Skeletal muscle satellite cell (primary cell): ENCODE measurements around the gene INAFM2.

Experiments used
- H3K27me3 ChIP-seq: 2 replicates; pipeline ENCODE4 v1.7.0; 2013; ENCODE audit warnings: low read length; ENCODE audit not compliant: control insufficient read depth, insufficient read depth
- H3K36me3 ChIP-seq: 2 replicates; pipeline ENCODE4 v1.7.0; 2013; ENCODE audit warnings: mild to moderate bottlenecking, control low read depth, low read length; ENCODE audit not compliant: insufficient read depth
- H3K4me1 ChIP-seq: 2 replicates; pipeline ENCODE4 v1.7.0; 2013; ENCODE audit warnings: low read length; ENCODE audit not compliant: control insufficient read depth, insufficient read depth
- H3K4me2 ChIP-seq: 2 replicates; pipeline ENCODE4 v1.7.0; 2013; ENCODE audit warnings: mild to moderate bottlenecking, low read length
- H3K4me3 ChIP-seq: 2 replicates; pipeline ENCODE4 v1.7.0; 2013; ENCODE audit warnings: low read length
- H3K9ac ChIP-seq: 2 replicates; pipeline ENCODE4 v1.7.0; 2013; ENCODE audit warnings: mild to moderate bottlenecking, low read depth, low read length, moderate library complexity
- H3K9me3 ChIP-seq: replicated peaks from 2 replicates; pipeline ENCODE4 v1.7.0; 2013; ENCODE audit warnings: mild to moderate bottlenecking, control low read depth, low read length

INAFM2 gene

DNA sequence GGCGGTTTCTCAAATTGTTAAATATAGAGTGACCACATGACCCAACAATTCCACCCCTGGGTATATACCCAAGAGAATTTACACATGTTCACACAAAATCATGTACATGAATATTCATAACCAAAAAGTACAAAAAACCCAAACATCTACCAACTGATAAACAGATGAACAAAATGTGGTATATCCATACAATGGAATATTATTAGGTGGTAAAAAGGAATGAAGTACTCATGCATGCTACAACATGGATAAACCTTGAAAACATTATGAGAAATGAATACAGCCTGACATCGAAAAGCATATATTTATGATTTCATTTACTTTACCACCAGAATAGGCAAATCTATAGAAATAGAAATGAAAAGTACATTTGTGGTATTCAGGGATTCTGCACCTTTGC, 23.1 kb upstream of the INAFM2 start:
- H3K4me3 ChIP-seq = no peak overlapping the region
- no peak overlapping the region for H3K9ac ChIP-seq
- no peaks in the 10 kb centered on the region for H3K4me1 ChIP-seq
- peaks cover 7% of the 10 kb centered on the region for H3K9me3 ChIP-seq
- no peak overlapping the region for H3K4me2 ChIP-seq
- peaks cover 81% of the 10 kb centered on the region for H3K27me3 ChIP-seq
- no peaks in the 10 kb centered on the region for H3K36me3 ChIP-seq

DNA sequence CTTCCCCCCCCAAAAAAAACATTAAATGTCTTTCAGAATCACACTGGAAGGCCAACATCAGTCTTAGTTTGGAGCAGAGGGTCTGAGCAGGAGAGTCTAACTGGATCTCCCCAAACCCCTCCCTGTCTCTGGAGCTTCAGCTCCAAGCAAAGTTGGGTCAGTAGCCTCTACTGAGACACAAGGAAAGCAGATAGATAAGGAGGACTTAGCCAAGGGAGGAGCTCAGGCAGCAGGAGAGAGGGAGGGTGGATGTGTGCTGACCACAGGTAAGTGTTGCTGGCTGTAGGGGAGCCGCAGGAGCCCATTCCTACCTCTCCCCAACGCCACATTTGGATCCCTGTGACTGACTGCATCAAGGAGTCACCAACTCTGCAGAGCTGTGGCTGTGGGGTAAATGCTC, 22.7 kb upstream of the INAFM2 start:
- Histone ChIP-seq H3K9ac (no peak overlapping the region), H3K4me3 (no peak overlapping the region), H3K9me3 (peaks cover 7% of the 10 kb centered on the region), H3K4me1 (no peaks in the 10 kb centered on the region), H3K36me3 (no peaks in the 10 kb centered on the region), H3K4me2 (no peak overlapping the region), H3K27me3 (peaks cover 81% of the 10 kb centered on the region)

DNA sequence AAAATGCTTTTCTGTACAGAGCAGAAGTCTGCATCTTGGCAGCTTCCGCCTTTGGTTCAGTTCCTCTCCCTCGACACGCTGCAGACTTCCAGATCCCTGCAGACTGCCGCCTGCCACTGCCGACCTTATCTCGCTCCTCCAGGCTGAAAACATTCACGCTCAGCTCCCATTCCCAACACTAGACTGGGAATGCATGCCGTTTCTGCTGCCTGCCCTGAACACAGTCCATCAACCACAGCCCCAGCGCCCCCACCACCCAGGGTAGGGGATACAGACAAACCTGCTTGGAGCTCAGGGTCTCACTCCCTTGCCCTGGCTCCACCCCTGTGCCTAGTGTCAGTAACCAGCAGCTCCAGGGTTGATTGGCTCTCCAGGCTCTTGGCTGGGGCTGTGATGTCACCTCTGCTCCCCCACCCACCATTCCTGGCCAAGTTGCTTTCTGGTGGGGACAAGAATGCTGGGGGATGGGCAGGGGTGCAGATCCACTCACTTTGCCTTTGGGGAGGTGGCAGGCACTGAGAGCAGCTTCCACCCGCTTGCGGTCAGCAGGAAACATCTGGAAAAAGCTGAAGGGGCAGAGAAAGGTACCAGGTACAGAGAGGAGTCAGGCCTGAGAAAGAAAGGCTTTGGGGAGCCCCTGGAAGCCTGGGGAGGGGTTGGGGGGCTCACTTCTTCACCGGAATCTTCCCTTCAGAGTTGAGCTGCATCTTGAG, 21.9 kb upstream of the INAFM2 start:
- H3K4me2 ChIP-seq = no peak overlapping the region
- H3K27me3 ChIP-seq = peaks cover 81% of the 10 kb centered on the region
- no peaks in the 10 kb centered on the region for H3K4me1 ChIP-seq
- H3K4me3 ChIP-seq = no peak overlapping the region
- peaks cover 7% of the 10 kb centered on the region for H3K9me3 ChIP-seq
- no peaks in the 10 kb centered on the region for H3K36me3 ChIP-seq
- no peak overlapping the region for H3K9ac ChIP-seq

DNA sequence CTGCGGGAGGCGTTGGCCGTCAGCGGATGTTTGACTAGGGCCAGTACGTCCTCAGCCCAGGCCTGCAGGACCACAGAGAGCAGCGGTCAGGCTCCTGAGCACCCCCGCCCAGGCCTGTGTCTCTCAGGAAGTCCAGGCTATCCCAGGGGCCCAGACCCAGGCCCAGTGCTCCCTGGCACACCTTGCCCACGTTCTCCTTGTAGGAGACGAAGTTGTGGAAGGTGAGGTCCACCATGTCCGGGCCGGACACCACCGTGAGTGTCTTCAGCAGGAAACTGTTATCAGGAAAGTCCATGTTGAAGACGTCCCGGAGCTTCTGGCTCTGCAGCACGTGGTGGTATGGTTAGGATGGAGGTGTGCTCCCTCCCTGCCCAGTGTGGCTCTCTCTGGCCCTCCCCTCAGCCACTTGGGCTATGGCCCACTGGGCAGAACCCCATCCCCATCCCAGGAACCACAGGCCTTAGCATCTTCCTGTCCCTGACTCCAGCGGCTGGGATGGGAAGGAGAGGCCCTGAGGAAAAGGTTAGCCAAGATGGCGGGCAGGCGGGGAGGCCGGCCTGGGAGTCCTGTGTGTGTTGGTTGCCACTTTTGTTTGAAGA, 21.1 kb upstream of the INAFM2 start:
- Histone ChIP-seq H3K27me3 (peaks cover 79% of the 10 kb centered on the region), H3K36me3 (no peaks in the 10 kb centered on the region), H3K9ac (no peak overlapping the region), H3K9me3 (peaks cover 7% of the 10 kb centered on the region), H3K4me1 (no peaks in the 10 kb centered on the region), H3K4me2 (no peak overlapping the region), H3K4me3 (no peak overlapping the region)

DNA sequence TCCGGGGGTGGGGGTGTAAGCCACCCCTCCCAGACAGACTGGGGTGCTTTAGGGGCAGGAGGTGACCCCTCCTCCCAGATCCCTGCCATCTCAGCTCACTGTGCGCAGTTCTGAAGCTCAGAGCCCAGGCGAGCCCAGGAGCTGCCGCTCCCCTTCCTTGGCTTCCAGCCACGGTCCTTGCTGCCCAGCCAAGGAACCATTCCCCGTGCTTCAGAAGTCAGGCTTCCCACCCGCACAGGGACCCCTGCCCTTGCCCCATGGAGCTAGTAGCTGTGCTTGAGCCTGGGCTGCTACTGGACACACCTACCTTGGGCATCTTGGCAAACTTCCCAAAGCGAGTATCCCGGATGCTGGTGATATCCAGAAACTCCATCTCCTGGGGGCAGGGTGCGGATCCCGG, 20.5 kb upstream of the INAFM2 start:
- H3K9ac ChIP-seq = no peak overlapping the region
- H3K4me2 ChIP-seq = no peak overlapping the region
- peaks cover 74% of the 10 kb centered on the region for H3K27me3 ChIP-seq
- H3K9me3 ChIP-seq = peaks cover 7% of the 10 kb centered on the region
- H3K4me1 ChIP-seq = no peaks in the 10 kb centered on the region
- no peak overlapping the region for H3K4me3 ChIP-seq
- no peaks in the 10 kb centered on the region for H3K36me3 ChIP-seq

DNA sequence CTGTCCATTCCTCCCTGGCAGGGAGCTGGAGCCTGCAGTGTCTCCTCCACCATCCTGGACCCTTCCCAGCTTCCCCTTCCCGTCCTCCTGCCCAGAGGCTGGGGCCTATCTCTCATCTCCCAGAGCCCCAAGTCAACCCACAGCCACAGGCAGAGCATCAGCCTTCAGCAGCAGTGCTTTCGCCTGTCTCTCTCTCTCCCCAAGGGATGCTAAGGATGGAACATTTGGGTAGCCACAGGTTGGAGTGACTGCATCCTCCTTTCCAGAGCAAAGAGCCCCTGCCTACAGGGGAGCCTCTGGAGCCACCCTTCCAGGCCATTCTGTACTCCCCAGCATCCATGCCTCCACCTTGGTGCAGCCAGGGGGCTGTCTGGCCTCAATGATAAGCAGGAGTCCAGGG, 19.9 kb upstream of the INAFM2 start:
- Histone ChIP-seq H3K36me3 (no peaks in the 10 kb centered on the region), H3K4me2 (no peak overlapping the region), H3K9me3 (peaks cover 7% of the 10 kb centered on the region), H3K27me3 (peaks cover 69% of the 10 kb centered on the region), H3K4me1 (no peaks in the 10 kb centered on the region), H3K9ac (no peak overlapping the region), H3K4me3 (no peak overlapping the region)

DNA sequence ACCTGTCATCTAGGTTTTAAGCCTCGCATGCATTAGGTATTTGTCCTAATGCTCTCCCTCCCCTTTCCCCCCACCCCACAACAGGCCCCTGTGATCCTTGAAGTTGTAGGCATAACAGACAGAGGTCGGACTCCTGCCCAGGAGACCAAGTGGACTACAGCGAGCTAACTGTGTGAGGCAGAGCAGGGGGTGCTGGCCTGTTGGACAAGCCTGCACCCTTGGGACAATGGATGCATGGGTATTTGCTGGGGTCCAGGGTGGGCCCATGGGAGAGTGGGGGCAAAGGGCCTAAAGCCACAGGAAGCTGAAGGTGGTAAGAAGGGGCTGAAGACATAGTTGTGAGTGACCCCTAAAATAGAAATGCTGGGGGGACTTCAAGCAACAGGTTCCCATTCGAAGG, 18.2 kb upstream of the INAFM2 start:
- Histone ChIP-seq H3K27me3 (peaks cover 70% of the 10 kb centered on the region), H3K9ac (no peak overlapping the region), H3K36me3 (no peaks in the 10 kb centered on the region), H3K4me3 (no peak overlapping the region), H3K4me2 (no peak overlapping the region), H3K9me3 (peaks cover 6% of the 10 kb centered on the region), H3K4me1 (no peaks in the 10 kb centered on the region)

DNA sequence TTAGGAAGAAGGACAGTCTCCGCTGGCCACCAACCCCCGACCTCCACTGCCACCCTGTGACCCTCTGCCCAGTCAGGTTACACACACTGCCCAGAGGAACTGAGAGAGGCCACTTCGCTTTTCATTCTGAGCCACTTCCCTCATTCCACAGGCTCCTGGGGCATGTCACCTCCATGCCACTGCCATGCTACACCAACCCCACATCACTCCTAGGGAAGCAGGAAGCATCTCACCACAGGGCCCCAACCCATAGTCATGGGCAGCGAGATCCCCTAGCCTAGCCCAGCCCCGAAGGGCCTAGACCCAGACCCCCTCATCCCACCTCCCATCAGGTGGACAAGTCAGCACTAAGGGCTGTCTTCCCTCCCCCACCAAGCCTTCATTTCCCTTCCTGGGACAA, 17.1 kb upstream of the INAFM2 start:
- Histone ChIP-seq H3K9me3 (no peaks in the 10 kb centered on the region), H3K9ac (no peak overlapping the region), H3K36me3 (no peaks in the 10 kb centered on the region), H3K27me3 (peaks cover 73% of the 10 kb centered on the region), H3K4me3 (no peak overlapping the region), H3K4me2 (no peak overlapping the region), H3K4me1 (no peaks in the 10 kb centered on the region)

DNA sequence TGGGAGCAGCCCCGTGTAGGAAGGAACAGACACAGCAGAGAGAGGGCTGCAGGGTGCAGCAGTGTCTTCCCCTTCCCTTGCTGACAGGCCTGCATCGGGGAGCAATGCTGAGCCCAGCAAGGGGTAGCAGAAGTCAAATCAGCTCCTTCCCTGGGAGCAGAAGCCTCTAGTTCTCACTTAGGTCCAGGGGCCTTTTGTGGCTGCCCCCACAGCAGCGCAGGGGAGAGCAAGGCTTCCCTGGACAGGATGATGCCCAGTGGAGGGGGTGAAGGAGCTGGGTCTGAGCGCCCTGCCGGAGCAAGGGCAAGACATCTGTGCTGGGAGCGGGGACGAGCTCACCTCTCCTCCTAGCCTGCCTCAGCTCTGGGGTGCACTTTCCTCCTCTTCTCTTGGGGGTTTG, 16.6 kb upstream of the INAFM2 start:
- no peak overlapping the region for H3K4me3 ChIP-seq
- H3K27me3 ChIP-seq = peaks cover 75% of the 10 kb centered on the region
- no peak overlapping the region for H3K4me2 ChIP-seq
- H3K36me3 ChIP-seq = no peaks in the 10 kb centered on the region
- no peak overlapping the region for H3K9ac ChIP-seq
- no peaks in the 10 kb centered on the region for H3K4me1 ChIP-seq
- no peaks in the 10 kb centered on the region for H3K9me3 ChIP-seq

DNA sequence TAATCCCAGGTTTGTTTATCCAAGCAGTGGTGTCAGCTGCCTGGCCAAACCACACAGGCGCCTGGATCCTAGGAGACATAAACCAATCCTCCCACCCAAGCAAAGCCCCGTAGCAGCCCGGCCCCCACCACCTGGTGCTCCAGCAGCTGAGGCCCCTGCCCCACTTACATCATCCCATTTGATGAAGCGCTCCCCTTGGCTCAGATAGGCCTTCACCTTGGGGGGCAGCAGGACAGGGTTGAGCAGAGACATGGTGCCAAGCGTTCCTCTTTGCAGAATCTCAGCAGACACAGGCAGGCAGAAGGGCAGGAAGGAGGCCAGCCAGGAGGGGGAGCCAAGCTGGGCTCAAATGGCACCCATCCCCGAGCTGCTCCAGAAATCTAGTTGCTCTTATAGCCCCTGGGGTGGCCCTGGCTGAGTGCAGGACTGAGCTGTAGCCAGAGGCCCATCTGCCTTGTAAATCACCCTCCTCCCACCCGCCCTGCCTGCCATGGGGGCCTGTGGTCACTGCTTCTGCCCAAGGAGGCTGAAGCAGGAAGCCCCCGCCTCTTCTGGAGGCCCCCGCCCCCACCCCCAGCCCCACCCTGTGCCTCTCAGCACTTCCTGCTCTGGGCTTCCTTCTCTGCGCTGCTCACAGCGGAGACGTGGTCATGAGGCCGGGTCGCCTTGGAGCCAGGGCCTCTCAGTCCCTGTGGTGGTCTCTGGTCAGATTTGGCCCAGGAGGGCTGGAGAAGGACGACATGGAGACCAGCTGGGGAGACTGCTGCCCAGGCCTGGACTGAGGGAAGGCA, 15.9 kb upstream of the INAFM2 start, which contains the start of gene PLCB2:
Gene PLCB2 (minus strand): TSS at position 515 of the 791 bp plus-strand sequence. CDS start 263 bp downstream, at position 252.
- Histone ChIP-seq H3K27me3 (peaks cover 75% of the 10 kb centered on the region), H3K9me3 (no peaks in the 10 kb centered on the region), H3K9ac (no peak within 1 kb of the TSS), H3K36me3 (no peaks in the 10 kb centered on the region), H3K4me3 (no peak within 1 kb of the TSS), H3K4me2 (no peak within 1 kb of the TSS), H3K4me1 (no peaks in the 10 kb centered on the region)

DNA sequence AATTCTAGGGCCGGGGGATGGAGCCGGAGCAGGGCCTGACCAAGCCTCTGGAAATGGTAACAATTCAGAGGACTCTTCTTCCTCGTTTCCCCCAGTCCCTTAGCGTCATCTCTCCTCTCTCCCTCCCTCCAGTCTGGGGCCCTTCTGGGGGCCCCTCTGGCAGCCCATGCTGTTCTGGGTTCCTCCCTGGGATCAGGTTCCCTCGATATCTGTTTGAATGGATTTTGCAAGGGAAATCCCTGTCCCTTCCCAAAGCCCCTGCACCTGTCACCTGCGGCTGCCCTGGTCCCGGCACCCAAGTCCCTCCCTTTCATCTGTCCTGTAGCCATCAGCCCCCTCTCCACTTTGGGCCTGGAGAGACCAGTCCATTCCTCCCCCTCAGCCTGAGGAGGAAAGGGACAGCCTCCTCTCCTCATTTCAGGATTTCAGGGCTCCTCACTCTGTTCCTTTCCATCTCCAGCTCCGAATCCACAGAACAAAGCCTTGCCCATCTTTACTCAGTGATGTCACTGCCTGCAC, 14.1 kb upstream of the INAFM2 start:
- Histone ChIP-seq H3K9ac (no peak overlapping the region), H3K9me3 (no peaks in the 10 kb centered on the region), H3K36me3 (no peaks in the 10 kb centered on the region), H3K4me3 (no peak overlapping the region), H3K27me3 (peaks cover 61% of the 10 kb centered on the region), H3K4me1 (peaks cover 12% of the 10 kb centered on the region), H3K4me2 (no peak overlapping the region)
